T-cell (primary cell): ENCODE measurements around the gene SPATA9. TPM values are rescaled to one million over a fixed set of nuclear protein-coding genes. Genes with fewer than 3 reads are reported as not detected.

Experiments
- ATAC-seq, 4 experiments: fragments of 200-7000 bp in 3 of 4; fragments of 150-1000 bp in 1 of 4; cut with Tn5 transposase; replicated peaks in 1 of 4; 1 replicate in 3 of 4; 2 replicates in 1 of 4; pipeline ENCODE4 v1.10.0; 2021; ENCODE audit warnings: moderate library complexity in 3 of 4, mild to moderate bottlenecking in 2 of 4, moderate number of reproducible peaks in 1 of 4
- CTCF ChIA-PET, 2 donors: fragments of 300-600 bp; sonication (Branson Sonifier 250); formaldehyde crosslinking; loops; one replicate each; lab custom pipeline; 2022; ENCODE audit warnings: antibody characterized with exemption in 2 of 2; lab: Charles Lee
- POLR2A ChIA-PET, 2 donors: fragments of 300-600 bp; sonication (Branson Sonifier 250); formaldehyde crosslinking; loops; one replicate each; lab custom pipeline; 2022; ENCODE audit warnings: antibody characterized with exemption in 2 of 2; lab: Charles Lee
- DNase-seq, 35 experiments: peaks; one replicate each; pipeline versions ENCODE4 v3.0.0 to v3.0.0-alpha.2; 2013 to 2023
- H3K27ac ChIP-seq: one replicate; pipeline ENCODE4 v1.5.1; 2013; ENCODE audit warnings: low read length
- H3K27me3 ChIP-seq, 2 experiments: replicated peaks in 1 of 2; 1 replicate in 1 of 2; 2 replicates in 1 of 2; pipeline versions ENCODE4 v1.6.1 to v1.7.0; 2013; ENCODE audit warnings: low read length in 1 of 2, mixed read lengths in 1 of 2; ENCODE audit not compliant: control insufficient read depth in 2 of 2, insufficient read depth in 2 of 2; ENCODE audit errors: extremely low read depth in 1 of 2
- H3K36me3 ChIP-seq, 2 donors: 1 replicate in 1 of 2; 2 replicates in 1 of 2; pipeline versions ENCODE4 v1.6.1 to v1.7.0; 2013; ENCODE audit warnings: low read length in 1 of 2; ENCODE audit not compliant: control insufficient read depth in 2 of 2, insufficient read depth in 1 of 2; ENCODE audit errors: extremely low read depth in 1 of 2
- H3K4me1 ChIP-seq, 2 experiments: 1 replicate in 1 of 2; 2 replicates in 1 of 2; pipeline versions ENCODE4 v1.6.1 to v1.7.0; 2013; ENCODE audit warnings: low read length in 2 of 2, mixed read lengths in 1 of 2; ENCODE audit not compliant: insufficient read depth in 2 of 2, control insufficient read depth in 1 of 2; ENCODE audit errors: extremely low read depth in 1 of 2
- H3K4me3 ChIP-seq, 2 donors: 1 replicate in 1 of 2; 2 replicates in 1 of 2; pipeline versions ENCODE4 v1.5.1 to v1.7.0; 2013; ENCODE audit warnings: mild to moderate bottlenecking in 2 of 2, low read length in 1 of 2, moderate library complexity in 1 of 2; ENCODE audit not compliant: control insufficient read depth in 1 of 2; ENCODE audit errors: extremely low read depth in 1 of 2
- H3K9me3 ChIP-seq: 2 replicates; pipeline ENCODE4 v1.7.0; 2013
- H3K27ac Mint-ChIP-seq, 2 donors: one replicate each; pipeline ENCODE4 v1.8.0; 2020 to 2021; ENCODE audit warnings: mild to moderate bottlenecking in 2 of 2, mixed read lengths in 2 of 2
- H3K27me3 Mint-ChIP-seq, 2 donors: one replicate each; pipeline ENCODE4 v1.8.0; 2021 to 2022; ENCODE audit warnings: mixed read lengths in 2 of 2
- H3K36me3 Mint-ChIP-seq: one replicate; pipeline ENCODE4 v1.8.0; 2021; ENCODE audit warnings: mixed read lengths
- H3K4me1 Mint-ChIP-seq, 3 donors: one replicate each; pipeline ENCODE4 v1.8.0; 2020 to 2022; ENCODE audit warnings: mixed read lengths in 3 of 3, mild to moderate bottlenecking in 1 of 3
- H3K4me3 Mint-ChIP-seq, 3 donors: one replicate each; pipeline ENCODE4 v1.8.0; 2020 to 2022; ENCODE audit warnings: mild to moderate bottlenecking in 3 of 3, mixed read lengths in 3 of 3, moderate library complexity in 3 of 3
- H3K9me3 Mint-ChIP-seq, 3 donors: one replicate each; pipeline ENCODE4 v1.8.0; 2020 to 2022; ENCODE audit warnings: mixed read lengths in 3 of 3
- WGBS: methylation state at CpG from one replicate; pipeline ENCODE4 v1.1.5; 2013; ENCODE audit warnings: missing lambda C conversion rate; ENCODE audit not compliant: insufficient coverage; 5-methylcytosine and 5-hydroxymethylcytosine counted together
- total RNA-seq, 35 experiments: library from RNA in 6 of 35; stranded (reverse) in 6 of 35; fragments of 120-200 nt in 1 of 35; gene quantifications; one replicate each; pipeline versions ENCODE4 v1.2.1 to v1.2.4 and lab custom pipeline; 2013 to 2026

The SPATA9 gene
- total RNA-seq, result not detected
- total RNA-seq (2013), result not detected
- 0 to 0.14 (median 0) reads per million in 29 experiments for total RNA-seq (lab: John Stamatoyannopoulos, UW)

GRCh38 chr5:95682891-95683290, at the start of gene SPATA9:
SPATA9 (minus strand) TSS chr5:95682991; CDS start chr5:95682854, 137 bp downstream.
- Histone ChIP-seq H3K4me3 (no peak within 1 kb of the TSS), H3K27me3 (no peaks in the 10 kb centered on the region), H3K4me1 (no peaks in the 10 kb centered on the region), H3K36me3 (no peaks in the 10 kb centered on the region), H3K27ac (no peak within 1 kb of the TSS), H3K9me3 (no peaks in the 10 kb centered on the region)
- DNase-seq (no peak), ATAC-seq (no peak)
- H3K9me3 Mint-ChIP-seq, result no peaks in the 10 kb centered on the region
- H3K27me3 Mint-ChIP-seq, result peaks cover 7 to 9% of the 10 kb centered on the region in 2 donors
- no peaks in the 10 kb centered on the region for H3K36me3 Mint-ChIP-seq
- no CpG with 5 or more reads among the region's 1 CpG for WGBS
- no peak within 1 kb of the TSS for H3K27ac Mint-ChIP-seq
- no peak within 1 kb of the TSS for H3K4me3 Mint-ChIP-seq
- POLR2A ChIA-PET, result no interaction called here
- CTCF ChIA-PET, result no interaction called here
- no peaks in the 10 kb centered on the region for H3K4me1 Mint-ChIP-seq

- Mint-ChIP-seq H3K27ac (peak overlapping the region in 1 of 2 donors; percentile 74), H3K36me3 (no peaks in the 10 kb centered on the region), H3K27me3 (peaks cover 0 to 44% of the 10 kb centered on the region in 2 donors), H3K4me3 (peak overlapping the region; percentile 79 to 83 (median 79)), H3K9me3 (no peaks in the 10 kb centered on the region), H3K4me1 (peaks cover 34 to 48% (median 38%) of the 10 kb centered on the region in 3 donors)
- H3K27me3 ChIP-seq, result peaks cover 0 to 21% of the 10 kb centered on the region in 2 experiments
- DNase-seq (peak in 27 of 35 experiments; percentile 8 to 49 (median 24)), ATAC-seq (peak; percentile 25 to 61 (median 42))
- no peaks in the 10 kb centered on the region for H3K9me3 ChIP-seq
- peaks cover 11 to 39% of the 10 kb centered on the region in 2 experiments for H3K4me1 ChIP-seq
- ChIA-PET POLR2A (interaction anchor here in 1 of 2 donors (0.6 kb wide), 1 partner anchor 228 kb away, joined by 4 read pairs; no protein-coding TSS in a partner anchor), CTCF (interaction anchor here in 1 of 2 donors (1.0 to 1.4 kb wide), 2 partner anchors 49 to 86 kb away, joined by 3 to 5 read pairs; no protein-coding TSS in a partner anchor)
- H3K36me3 ChIP-seq, result no peaks in the 10 kb centered on the region
- H3K27ac ChIP-seq, result no peak overlapping the region
- peak overlapping the region; percentile 53 to 92 for H3K4me3 ChIP-seq
- 2% methylated on average over 55 of the region's 64 CpGs for WGBS
Measured at GRCh38 chr5:95731571-95732554, 49.1 kb upstream of the SPATA9 start.

- Mint-ChIP-seq H3K9me3 (no peaks in the 10 kb centered on the region), H3K27me3 (peaks cover 0 to 41% of the 10 kb centered on the region in 2 donors), H3K4me1 (peaks cover 39 to 51% (median 45%) of the 10 kb centered on the region in 3 donors), H3K27ac (peak within 1 kb of the TSS in 1 of 2 donors; percentile 74), H3K36me3 (no peaks in the 10 kb centered on the region), H3K4me3 (peak within 1 kb of the TSS; percentile 79 to 83 (median 79))
- Histone ChIP-seq H3K4me3 (peak within 1 kb of the TSS; percentile 53 to 92), H3K36me3 (no peaks in the 10 kb centered on the region), H3K4me1 (peaks cover 11 to 43% of the 10 kb centered on the region in 2 experiments), H3K9me3 (no peaks in the 10 kb centered on the region), H3K27me3 (peaks cover 0 to 20% of the 10 kb centered on the region in 2 experiments), H3K27ac (no peak within 1 kb of the TSS)
- CTCF ChIA-PET, result interaction anchor here (0.6 to 1.4 kb wide), 2 partner anchors 85 to 789 kb away, joined by 3 to 5 read pairs; no protein-coding TSS in a partner anchor
- DNase-seq (peak in 27 of 35 experiments; percentile 0 to 54 (median 21)), ATAC-seq (peak; percentile 68 to 75 (median 74))
- POLR2A ChIA-PET, result interaction anchor here (0.6 to 1.2 kb wide), 2 partner anchors 9 to 13 kb away, joined by 3 to 5 read pairs; no protein-coding TSS in a partner anchor
- under 1% methylated on average over 63 of the region's 78 CpGs for WGBS
Measured at GRCh38 chr5:95730730-95731570, 48.2 kb upstream of the SPATA9 start, which contains the start of gene RHOBTB3. RHOBTB3 (plus strand) TSS chr5:95731336; CDS start chr5:95731683, 347 bp downstream.

GRCh38 chr5:95730011-95730700, 47.4 kb upstream of the SPATA9 start:
- H3K27ac Mint-ChIP-seq, result peak overlapping the region in 1 of 2 donors; percentile 45
- POLR2A ChIA-PET, result interaction anchor here (0.6 to 1.2 kb wide), 3 partner anchors 9 to 233 kb away, joined by 3 to 5 read pairs (median 3); no protein-coding TSS in a partner anchor
- no peaks in the 10 kb centered on the region for H3K36me3 ChIP-seq
- no peaks in the 10 kb centered on the region for H3K9me3 ChIP-seq
- WGBS, result 53% methylated on average over 2 of the region's 11 CpGs
- no peaks in the 10 kb centered on the region for H3K36me3 Mint-ChIP-seq
- no peak for ATAC-seq
- DNase-seq, result no peak
- CTCF ChIA-PET, result interaction anchor here (0.6 to 1.4 kb wide), 3 partner anchors 85 to 790 kb away, joined by 3 to 5 read pairs (median 3); no protein-coding TSS in a partner anchor
- no peaks in the 10 kb centered on the region for H3K9me3 Mint-ChIP-seq
- peaks cover 0 to 40% of the 10 kb centered on the region in 2 donors for H3K27me3 Mint-ChIP-seq
- peak overlapping the region; percentile 76 to 83 (median 78) for H3K4me3 Mint-ChIP-seq
- peak overlapping the region in 1 of 2 donors; percentile 92 for H3K4me3 ChIP-seq
- H3K27ac ChIP-seq, result no peak overlapping the region
- peaks cover 39 to 51% (median 45%) of the 10 kb centered on the region in 3 donors for H3K4me1 Mint-ChIP-seq
- peaks cover 11 to 43% of the 10 kb centered on the region in 2 experiments for H3K4me1 ChIP-seq
- H3K27me3 ChIP-seq, result peaks cover 0 to 17% of the 10 kb centered on the region in 2 experiments

- Mint-ChIP-seq H3K9me3 (no peaks in the 10 kb centered on the region), H3K27me3 (peaks cover 0 to 32% of the 10 kb centered on the region in 2 donors), H3K4me1 (peaks cover 39 to 51% (median 45%) of the 10 kb centered on the region in 3 donors), H3K27ac (peak overlapping the region in 1 of 2 donors; percentile 71), H3K36me3 (no peaks in the 10 kb centered on the region), H3K4me3 (peak overlapping the region in 2 of 3 donors; percentile 78 to 83)
- Histone ChIP-seq H3K4me3 (no peak overlapping the region), H3K27me3 (peaks cover 0 to 17% of the 10 kb centered on the region in 2 experiments), H3K9me3 (no peaks in the 10 kb centered on the region), H3K4me1 (peaks cover 11 to 43% of the 10 kb centered on the region in 2 experiments), H3K27ac (no peak overlapping the region), H3K36me3 (no peaks in the 10 kb centered on the region)
- DNase-seq (no peak), ATAC-seq (no peak)
- POLR2A ChIA-PET, result interaction anchor here in 1 of 2 donors (0.7 kb wide), 1 partner anchor 233 kb away, joined by 3 read pairs; no protein-coding TSS in a partner anchor
- CTCF ChIA-PET, result no interaction called here
- WGBS, result no CpG with 5 or more reads among the region's 8 CpGs
Measured at GRCh38 chr5:95729115-95730010, 46.6 kb upstream of the SPATA9 start.
